ENCODE measurements around the gene ZNF568. TPM values are rescaled to one million over a fixed set of nuclear protein-coding genes. Genes with fewer than 3 reads are reported as not detected.

ZNF568 gene
- total RNA-seq, 6 experiments from 2014 or later, result 1.9 to 4.9 (median 2.2) TPM

DNA sequence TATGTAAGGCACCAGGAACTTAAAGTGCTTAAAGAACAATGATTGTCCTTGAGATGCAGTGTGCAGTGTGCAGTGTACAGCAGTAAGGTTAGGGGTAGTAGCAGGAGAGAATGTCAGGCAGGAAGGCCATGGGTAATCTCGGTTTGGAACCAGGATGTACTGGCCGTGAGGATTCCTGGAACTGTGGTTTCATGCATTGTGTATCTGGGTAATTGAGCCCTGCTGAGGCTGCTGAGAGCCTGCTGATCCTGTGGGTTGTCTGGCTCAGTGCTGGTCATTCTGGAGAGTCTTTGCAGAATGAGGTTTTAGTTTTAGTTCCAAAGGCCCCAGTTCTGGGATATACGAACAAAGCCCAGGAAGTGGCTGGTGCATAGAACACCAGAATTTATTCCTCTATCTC is 71.0 kb downstream of the ZNF568 start:
- Histone ChIP-seq H3K9me3 (peaks cover 0 to 19% (median 0%) of the 10 kb centered on the region in 4 donors), H3K27ac (no peak overlapping the region), H3K36me3 (peaks cover 0 to 7% (median 0%) of the 10 kb centered on the region in 4 donors), H3K4me1 (no peaks in the 10 kb centered on the region), H3K27me3 (no peaks in the 10 kb centered on the region), H3K4me3 (no peak overlapping the region)
- intact Hi-C loops (cut with DNase I), result no loop called here
- no peak for TF ChIP-seq POLR2A (IDR thresholded peaks at IDR 0.05)
- no peak for TF ChIP-seq CTCF (IDR thresholded peaks at IDR 0.05)
- ATAC-seq (peak in 2 of 4 donors; percentile 19 to 42), DNase-seq (no peak)
- WGBS (ENCODE audit: insufficient coverage, low coverage, low lambda C conversion rate, missing lambda C conversion rate), result 46% methylated on average over 2 of the region's 3 CpGs

GRCh38 chr19:36997152-36997842 is 81.2 kb downstream of the ZNF568 start:
- H3K4me1 ChIP-seq, result no peaks in the 10 kb centered on the region
- DNase-seq, result no peak
- peaks cover 0 to 3% (median 1%) of the 10 kb centered on the region in 4 donors for H3K9me3 ChIP-seq
- intact Hi-C loops (cut with DNase I), result no loop called here
- no peak for ATAC-seq
- no peak overlapping the region for H3K4me3 ChIP-seq
- peaks cover 0 to 9% (median 0%) of the 10 kb centered on the region in 4 donors for H3K36me3 ChIP-seq
- no peak overlapping the region for H3K27ac ChIP-seq
- H3K27me3 ChIP-seq, result no peaks in the 10 kb centered on the region
- 84% methylated on average over 8 of the region's 8 CpGs for WGBS (ENCODE audit: insufficient coverage, low coverage, low lambda C conversion rate, missing lambda C conversion rate)
- TF ChIP-seq CTCF (IDR thresholded peaks at IDR 0.05), result no peak
- TF ChIP-seq POLR2A (IDR thresholded peaks at IDR 0.05), result no peak

GRCh38 chr19:36997843-36998235 is 81.7 kb downstream of the ZNF568 start:
- H3K4me3 ChIP-seq, result no peak overlapping the region
- 73% methylated on average over 2 of the region's 7 CpGs for WGBS (ENCODE audit: insufficient coverage, low coverage, low lambda C conversion rate, missing lambda C conversion rate)
- H3K36me3 ChIP-seq, result peaks cover 0 to 8% (median 0%) of the 10 kb centered on the region in 4 donors
- ATAC-seq, result no peak
- no peaks in the 10 kb centered on the region for H3K27me3 ChIP-seq
- H3K9me3 ChIP-seq, result peaks cover 0 to 3% (median 0%) of the 10 kb centered on the region in 4 donors
- intact Hi-C loops (cut with DNase I), result no loop called here
- H3K27ac ChIP-seq, result no peak overlapping the region
- no peaks in the 10 kb centered on the region for H3K4me1 ChIP-seq
- no peak for DNase-seq
- TF ChIP-seq CTCF (IDR thresholded peaks at IDR 0.05) (no peak), POLR2A (IDR thresholded peaks at IDR 0.05) (no peak)

DNA sequence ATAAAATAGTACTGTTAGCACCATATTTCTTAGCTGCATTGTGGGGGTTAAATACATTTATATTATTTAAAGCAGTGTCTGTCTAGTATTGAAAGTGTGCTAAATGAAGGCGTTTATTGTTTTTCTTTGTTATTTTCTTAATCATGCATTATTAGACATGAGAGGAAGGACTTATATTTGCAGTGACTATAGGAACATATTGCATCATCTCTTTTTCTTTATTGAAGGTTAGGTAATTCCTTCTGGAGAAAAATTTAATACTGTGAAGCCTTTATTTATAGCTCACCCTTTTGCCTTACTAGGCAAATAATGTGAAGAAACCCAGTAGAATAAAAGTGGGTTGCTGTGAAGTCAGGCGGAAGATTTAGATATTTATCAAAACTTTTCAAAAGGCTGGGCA is 83.2 kb downstream of the ZNF568 start:
- H3K4me1 ChIP-seq, result no peaks in the 10 kb centered on the region
- peaks cover 0 to under 1% (median 0%) of the 10 kb centered on the region in 4 donors for H3K9me3 ChIP-seq
- 81% methylated on average over 2 of the region's 2 CpGs for WGBS (ENCODE audit: insufficient coverage, low coverage, low lambda C conversion rate, missing lambda C conversion rate)
- ATAC-seq (no peak), DNase-seq (no peak)
- H3K36me3 ChIP-seq, result peaks cover 0 to 8% (median 0%) of the 10 kb centered on the region in 4 donors
- intact Hi-C loops (cut with DNase I), result no loop called here
- no peak overlapping the region for H3K27ac ChIP-seq
- no peaks in the 10 kb centered on the region for H3K27me3 ChIP-seq
- H3K4me3 ChIP-seq, result no peak overlapping the region
- TF ChIP-seq CTCF (IDR thresholded peaks at IDR 0.05) (no peak), POLR2A (IDR thresholded peaks at IDR 0.05) (no peak)
